GM21390 (cell line): ENCODE measurements around the gene WNT7B.

Source experiments
- ATAC-seq: cut with Tn5 transposase; IDR thresholded peaks from one replicate; pipeline ENCODE4 v1.9.1; 2021; ENCODE audit not compliant: unreplicated experiment

Gene WNT7B

GRCh38 chr22:45879552-45879949 lies 97.4 kb downstream of the WNT7B start:
- ATAC-seq, result no peak

GRCh38 chr22:45878901-45879551 lies 97.9 kb downstream of the WNT7B start:
- ATAC-seq, result no peak

- no peak for ATAC-seq
Measured at GRCh38 chr22:45878051-45878781, 98.7 kb downstream of the WNT7B start.

- no peak for ATAC-seq
Measured at GRCh38 chr22:45877651-45878050, 99.3 kb downstream of the WNT7B start.

GRCh38 chr22:45877036-45877380 lies 100.0 kb downstream of the WNT7B start:
- ATAC-seq, result no peak

GRCh38 chr22:45876136-45877035 lies 100.6 kb downstream of the WNT7B start:
- no peak for ATAC-seq

- no peak for ATAC-seq
Measured at GRCh38 chr22:45872659-45873263, 104.2 kb downstream of the WNT7B start.

GRCh38 chr22:45871721-45872120 lies 105.2 kb downstream of the WNT7B start:
- ATAC-seq, result no peak
